Astrocyte of the spinal cord (primary cell): ENCODE results near the gene PIRT.

ENCODE experiments used
- DNase-seq: peaks from one replicate; pipeline ENCODE4 v3.0.0; 2011; ENCODE audit warnings: low read depth, low spot score
- H3K4me3 ChIP-seq: 2 replicates; pipeline ENCODE4 v1.5.1; 2011; ENCODE audit warnings: low read depth, mild to moderate bottlenecking, low read length, moderate library complexity
- in situ Hi-C: cut with HindIII; loops from 2 replicates; pipeline ENCODE4 v1.10.0; 2017; ENCODE audit warnings: low sequenced_read_pairs
- TF ChIP-seq, protein P1 (sequence below): IDR thresholded peaks from 2 replicates; pipeline ENCODE4 v1.5.1; 2012; ENCODE audit warnings: low read depth, mild to moderate bottlenecking, low read length, inconsistent platforms

PIRT gene

DNA sequence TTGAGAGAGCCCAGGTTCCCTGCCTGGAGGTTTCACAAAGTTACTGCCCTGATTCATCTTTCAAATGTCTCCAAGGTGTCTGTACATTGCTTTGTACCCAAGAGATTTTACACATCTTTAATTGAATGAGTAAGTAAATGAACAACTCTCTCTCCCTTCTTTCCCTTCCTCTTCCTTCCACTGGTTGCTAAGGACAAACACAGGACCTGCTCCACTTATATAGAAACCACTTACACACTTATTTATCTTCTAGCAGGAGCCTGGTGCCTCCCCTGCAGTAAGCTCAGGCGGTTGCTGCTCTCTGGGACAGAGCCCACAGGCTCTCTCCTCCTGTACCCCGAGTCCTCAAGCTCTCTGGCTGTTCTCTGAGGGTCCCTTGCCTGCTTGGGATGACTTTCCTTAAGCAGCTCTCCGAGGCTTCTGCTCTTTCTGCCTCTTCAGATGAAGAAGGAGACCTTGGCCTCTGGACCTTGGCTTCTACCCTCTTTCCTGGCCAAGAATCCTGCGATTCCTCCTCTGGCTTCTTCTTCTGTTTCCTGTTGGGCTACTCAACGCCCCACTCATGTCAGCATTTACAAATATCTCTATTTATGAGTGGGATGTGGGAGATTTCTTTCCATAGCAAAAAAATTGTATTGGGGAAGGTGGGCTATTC lies 9.9 kb downstream of the PIRT start:
- TF ChIP-seq, protein P1, sequence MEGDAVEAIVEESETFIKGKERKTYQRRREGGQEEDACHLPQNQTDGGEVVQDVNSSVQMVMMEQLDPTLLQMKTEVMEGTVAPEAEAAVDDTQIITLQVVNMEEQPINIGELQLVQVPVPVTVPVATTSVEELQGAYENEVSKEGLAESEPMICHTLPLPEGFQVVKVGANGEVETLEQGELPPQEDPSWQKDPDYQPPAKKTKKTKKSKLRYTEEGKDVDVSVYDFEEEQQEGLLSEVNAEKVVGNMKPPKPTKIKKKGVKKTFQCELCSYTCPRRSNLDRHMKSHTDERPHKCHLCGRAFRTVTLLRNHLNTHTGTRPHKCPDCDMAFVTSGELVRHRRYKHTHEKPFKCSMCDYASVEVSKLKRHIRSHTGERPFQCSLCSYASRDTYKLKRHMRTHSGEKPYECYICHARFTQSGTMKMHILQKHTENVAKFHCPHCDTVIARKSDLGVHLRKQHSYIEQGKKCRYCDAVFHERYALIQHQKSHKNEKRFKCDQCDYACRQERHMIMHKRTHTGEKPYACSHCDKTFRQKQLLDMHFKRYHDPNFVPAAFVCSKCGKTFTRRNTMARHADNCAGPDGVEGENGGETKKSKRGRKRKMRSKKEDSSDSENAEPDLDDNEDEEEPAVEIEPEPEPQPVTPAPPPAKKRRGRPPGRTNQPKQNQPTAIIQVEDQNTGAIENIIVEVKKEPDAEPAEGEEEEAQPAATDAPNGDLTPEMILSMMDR: no peak
- in situ Hi-C loops: no loop called here
- H3K4me3 ChIP-seq: no peak overlapping the region
- no peak for DNase-seq

DNA sequence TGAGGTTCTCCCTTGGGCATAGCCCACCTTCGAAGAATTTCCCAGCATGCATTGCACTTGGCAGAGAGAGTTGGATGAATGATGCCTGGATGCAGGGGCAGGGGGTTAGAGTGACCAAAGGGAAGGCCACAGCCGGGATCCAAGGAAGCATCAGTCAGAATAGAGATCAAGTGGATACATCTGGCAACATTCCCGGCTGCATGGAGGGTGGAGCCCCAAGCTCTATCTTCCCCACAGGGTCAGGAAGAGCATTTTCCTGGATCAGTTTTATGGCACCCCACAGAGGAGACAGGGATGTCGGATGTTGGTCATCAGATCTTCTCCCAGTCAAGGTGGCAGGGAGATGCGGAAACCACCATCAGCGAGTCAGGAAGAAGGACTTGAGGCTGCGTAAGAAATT lies 13.0 kb downstream of the PIRT start:
- TF ChIP-seq, protein P1: no peak
- in situ Hi-C loops: no loop called here
- no peak overlapping the region for H3K4me3 ChIP-seq

DNA sequence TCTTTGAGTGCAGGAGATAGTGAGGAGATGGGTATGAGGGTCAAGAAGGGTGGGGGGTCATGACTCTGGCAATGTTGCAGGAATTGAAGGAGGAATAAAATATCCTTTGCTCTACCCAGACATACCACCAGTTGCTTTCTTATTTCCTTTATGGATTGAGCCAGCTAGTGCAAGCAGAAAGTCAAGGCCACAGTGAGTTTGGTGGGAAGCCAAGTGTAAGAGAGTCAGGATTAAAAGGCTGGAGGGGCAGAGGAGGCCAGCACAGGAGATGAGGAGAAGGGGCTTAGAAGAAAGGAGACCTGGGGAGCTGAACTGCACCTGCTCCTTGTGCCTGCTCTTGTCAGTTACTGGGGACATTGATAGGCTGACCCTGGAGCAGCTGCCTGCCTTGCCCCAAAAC lies 16.1 kb downstream of the PIRT start:
- TF ChIP-seq, protein P1: no peak
- DNase-seq: no peak
- in situ Hi-C loops: no loop called here
- H3K4me3 ChIP-seq: no peak overlapping the region

More for the DNA sequence above, 13.0 kb downstream of the PIRT start:
- DNase-seq: no peak

DNA sequence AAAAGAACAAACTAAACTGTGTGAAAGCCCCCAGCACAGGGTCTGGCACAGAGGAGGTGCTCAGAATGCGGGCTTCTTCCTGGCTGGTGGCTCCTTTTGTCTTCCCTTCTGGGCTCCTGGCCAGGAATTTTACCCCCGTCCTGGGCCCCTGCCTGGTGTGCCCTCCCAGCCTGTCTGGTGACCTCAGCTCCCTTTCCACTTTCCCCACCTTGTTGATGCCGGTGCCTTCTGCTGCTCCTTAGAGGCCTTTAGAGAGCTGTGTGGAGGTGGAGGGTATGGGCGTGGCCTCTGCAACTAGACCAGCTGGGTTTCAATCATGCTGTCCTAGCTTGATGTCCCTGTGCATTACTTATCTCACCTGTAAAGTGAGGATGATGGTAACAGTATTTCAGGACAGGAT lies 16.8 kb downstream of the PIRT start:
- TF ChIP-seq, protein P1: no peak
- in situ Hi-C loops: no loop called here
- no peak overlapping the region for H3K4me3 ChIP-seq
- DNase-seq: no peak

DNA sequence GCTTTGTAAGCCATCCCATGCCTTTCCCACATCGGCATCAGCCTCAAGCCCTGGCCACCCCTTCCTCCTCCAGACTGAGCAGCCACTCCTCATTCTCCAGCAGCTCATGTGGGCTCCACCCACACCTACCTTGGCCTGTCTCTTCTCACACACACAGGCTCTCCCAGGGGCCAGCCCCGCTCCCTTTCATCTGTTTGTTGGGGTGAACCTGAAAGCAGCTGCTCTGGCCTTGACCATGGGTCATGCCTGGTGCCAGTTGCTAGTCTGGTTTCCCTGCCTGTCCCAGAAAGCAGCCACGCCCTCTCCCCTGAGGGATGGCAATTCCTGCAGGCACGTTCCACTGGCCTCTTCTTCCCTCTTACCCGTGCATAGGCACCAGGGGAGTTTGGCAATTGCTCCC lies 22.6 kb downstream of the PIRT start:
- DNase-seq: no peak
- TF ChIP-seq, protein P1: no peak
- in situ Hi-C loops: no loop called here
- no peak overlapping the region for H3K4me3 ChIP-seq

DNA sequence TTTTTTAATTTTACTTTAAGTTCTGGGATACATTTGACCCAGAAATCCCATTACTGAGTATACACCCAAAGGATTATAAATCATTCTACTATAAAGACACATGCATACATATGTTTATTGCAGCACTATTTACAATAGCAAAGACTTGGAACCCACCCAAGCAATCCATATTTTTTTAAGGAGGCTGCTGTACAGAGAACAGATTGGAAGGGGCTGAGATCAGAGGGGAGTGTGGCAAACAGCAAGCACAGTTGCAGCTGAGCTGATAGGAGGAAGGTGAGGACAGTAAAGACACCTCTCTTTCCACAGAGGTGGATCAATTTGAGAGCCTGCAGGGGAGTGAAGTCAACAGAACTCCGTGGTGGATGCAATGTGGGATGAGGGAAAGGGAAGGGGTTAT lies 23.8 kb downstream of the PIRT start:
- no peak overlapping the region for H3K4me3 ChIP-seq
- DNase-seq: no peak
- TF ChIP-seq, protein P1: no peak
- in situ Hi-C loops: no loop called here
